K562 (cell line): ENCODE measurements around the gene TLDC2. TPM values are rescaled to one million over a fixed set of nuclear protein-coding genes. Genes with fewer than 3 reads are reported as not detected.

Experiments used
- ATF7 ChIP-seq: fragments of 450-650 bp; IDR thresholded peaks from 2 replicates; pipeline ENCODE4 v1.7.1; 2014; ENCODE audit warnings: mild to moderate bottlenecking, moderate library complexity
- CTBP1 ChIP-seq: fragments of 450-650 bp; IDR thresholded peaks from 2 replicates; pipeline ENCODE4 v1.6.1; 2016; ENCODE audit warnings: borderline replicate concordance
- DNMT1 ChIP-seq: fragments of 450-650 bp; IDR thresholded peaks from 2 replicates; pipeline ENCODE4 v1.6.1; 2016; ENCODE audit warnings: antibody characterized with exemption, mild to moderate bottlenecking
- EWSR1 ChIP-seq: fragments of 450-650 bp; IDR thresholded peaks from 2 replicates; pipeline ENCODE4 v1.6.1; 2018; ENCODE audit warnings: borderline replicate concordance, mild to moderate bottlenecking, low read depth, moderate library complexity; ENCODE audit not compliant: partially characterized antibody
- FOXM1 ChIP-seq, 2 experiments: fragments of 450-650 bp in 1 of 2; sonication (generic) in 1 of 2; formaldehyde crosslinking in 1 of 2; IDR thresholded peaks; 2 replicates each; pipeline versions ENCODE4 v1.6.1 to v1.9.0; 2017 to 2022; ENCODE audit warnings: low read depth in 2 of 2, mild to moderate bottlenecking in 2 of 2, missing genetic modification reagents in 1 of 2, moderate library complexity in 1 of 2
- HNRNPUL1 ChIP-seq: fragments of 200-400 bp; formaldehyde crosslinking; IDR thresholded peaks from 2 replicates; pipeline ENCODE4 v1.6.1; 2017; ENCODE audit warnings: low read length
- HOXB6 ChIP-seq: fragments of 250-450 bp; sonication (Bioruptor Pico); IDR thresholded peaks from 2 replicates; pipeline ENCODE4 v1.5.1; 2022; ENCODE audit warnings: mild to moderate bottlenecking, borderline replicate concordance
- MAFG ChIP-seq: fragments of 450-650 bp; conservative IDR thresholded peaks from 2 replicates; pipeline ENCODE4 v1.6.1; 2016; ENCODE audit warnings: missing genetic modification characterization, missing compliant biosample characterization
- NCOA6 ChIP-seq: fragments of 450-650 bp; IDR thresholded peaks from 2 replicates; pipeline ENCODE4 v1.6.1; 2017; ENCODE audit warnings: mild to moderate bottlenecking
- PHTF2 ChIP-seq: fragments of 250-450 bp; sonication (Bioruptor Pico); IDR thresholded peaks from 2 replicates; pipeline ENCODE4 v1.5.0; 2021; ENCODE audit warnings: mild to moderate bottlenecking
- POLR3G ChIP-seq: IDR thresholded peaks from 2 replicates; pipeline ENCODE4 v1.6.1; 2011; ENCODE audit not compliant: insufficient read length, insufficient replicate concordance; ENCODE audit errors: extremely low read depth
- PRPF4 ChIP-seq: fragments of 200-400 bp; formaldehyde crosslinking; IDR thresholded peaks from one replicate; pipeline ENCODE4 v1.6.1; 2017; ENCODE audit warnings: low read length, low read depth, mild to moderate bottlenecking; ENCODE audit not compliant: insufficient read depth, poor library complexity, severe bottlenecking
- RCOR1 ChIP-seq, 2 experiments: IDR thresholded peaks; 2 replicates each; pipeline ENCODE4 v1.6.1; 2012; ENCODE audit warnings: low read depth in 2 of 2, low read length in 2 of 2, borderline replicate concordance in 1 of 2, improper control_type of control experiment in 1 of 2
- SMC3 ChIP-seq: conservative IDR thresholded peaks from 2 replicates; pipeline ENCODE4 v1.6.1; 2011; ENCODE audit warnings: low read depth, low read length, improper control_type of control experiment; ENCODE audit not compliant: insufficient read depth
- STAG1 ChIP-seq: sonication (generic); formaldehyde crosslinking; IDR thresholded peaks from 2 replicates; pipeline ENCODE4 v1.5.0; 2020; ENCODE audit warnings: missing genetic modification reagents, borderline replicate concordance
- TEAD1 ChIP-seq, 2 experiments: fragments of 450-650 bp in 1 of 2; sonication (generic) in 1 of 2; formaldehyde crosslinking; IDR thresholded peaks; 2 replicates each; pipeline versions ENCODE4 v1.4.0 to v1.8.0; 2020 to 2022; ENCODE audit warnings: mild to moderate bottlenecking in 2 of 2, missing genetic modification reagents in 1 of 2
- TSC22D4 ChIP-seq: fragments of 450-650 bp; IDR thresholded peaks from 2 replicates; pipeline ENCODE4 v1.6.1; 2016; ENCODE audit warnings: missing genetic modification characterization, missing biosample characterization, control low read depth
- WHSC1 ChIP-seq: IDR thresholded peaks from one replicate; pipeline ENCODE4 v1.6.1; 2012; ENCODE audit warnings: low read length, control low read depth, inconsistent platforms
- XRCC5 ChIP-seq: fragments of 200-400 bp; formaldehyde crosslinking; IDR thresholded peaks from 2 replicates; pipeline ENCODE4 v1.6.1; 2017; ENCODE audit warnings: low read depth, mild to moderate bottlenecking, low read length
- ZBED1 ChIP-seq: IDR thresholded peaks from 2 replicates; pipeline ENCODE4 v1.6.1; 2014
- ZBTB1 ChIP-seq: sonication (generic); formaldehyde crosslinking; IDR thresholded peaks from 2 replicates; pipeline ENCODE4 v1.8.1; 2023; ENCODE audit warnings: missing genetic modification reagents, low read depth, mild to moderate bottlenecking, borderline replicate concordance
- ZNF143 ChIP-seq: sonication (generic); formaldehyde crosslinking; IDR thresholded peaks from 2 replicates; pipeline ENCODE4 v1.9.0; 2022; ENCODE audit warnings: mild to moderate bottlenecking, missing genetic modification reagents
- ZNF551 ChIP-seq: fragments of 250-450 bp; sonication (Bioruptor Pico); IDR thresholded peaks from 2 replicates; pipeline ENCODE4 v1.5.0; 2021; ENCODE audit warnings: mild to moderate bottlenecking, moderate library complexity
- ZNF778 ChIP-seq: fragments of 450-650 bp; formaldehyde crosslinking; IDR thresholded peaks from 2 replicates; pipeline ENCODE4 v1.4.0; 2020; ENCODE audit warnings: mild to moderate bottlenecking, moderate library complexity
- polyA plus RNA-seq, 8 experiments: library from polyadenylated mRNA; depleted of rRNA in 4 of 8; stranded (reverse) in 5 of 8; unstranded in 3 of 8; fragments of >200 nt; fragmentation: Nextera tagmentation in 2 of 8; fragmentation: Illumina TruSeq in 1 of 8; extraction: Ambion mirVana in 2 of 8; extraction: Trizol in 1 of 8; gene quantifications; 2 replicates each; pipeline versions ENCODE4 v1.2.1 to v1.2.3, GENCODE V29; 2011 to 2014; ENCODE audit warnings: inconsistent platforms in 1 of 8, missing spikeins in 1 of 8
- total RNA-seq, 7 experiments: library from RNA; depleted of rRNA in 6 of 7; stranded (reverse); fragments of >200 nt in 6 of 7; fragmentation: Illumina TruSeq in 2 of 7; extraction: Trizol in 2 of 7; gene quantifications; 2 replicates each; pipeline versions ENCODE4 v1.2.1 to v1.2.3, GENCODE V29; 2011 to 2021; ENCODE audit warnings: low replicate concordance in 1 of 7
- TF ChIP-seq, protein P1 (sequence below): fragments of 250-450 bp; sonication (Bioruptor Pico); IDR thresholded peaks from 2 replicates; pipeline ENCODE4 v1.5.0; 2021; ENCODE audit warnings: mild to moderate bottlenecking, borderline replicate concordance
- TF ChIP-seq, protein P2 (sequence below): fragments of 250-450 bp; sonication (Bioruptor Pico); IDR thresholded peaks from 2 replicates; pipeline ENCODE4 v1.5.0; 2021

TLDC2 gene
- total and polyA plus RNA-seq, 9 of the 15 experiments (the other 6 are each of a cell fraction or from before 2014, with no cell fraction given): not detected

DNA sequence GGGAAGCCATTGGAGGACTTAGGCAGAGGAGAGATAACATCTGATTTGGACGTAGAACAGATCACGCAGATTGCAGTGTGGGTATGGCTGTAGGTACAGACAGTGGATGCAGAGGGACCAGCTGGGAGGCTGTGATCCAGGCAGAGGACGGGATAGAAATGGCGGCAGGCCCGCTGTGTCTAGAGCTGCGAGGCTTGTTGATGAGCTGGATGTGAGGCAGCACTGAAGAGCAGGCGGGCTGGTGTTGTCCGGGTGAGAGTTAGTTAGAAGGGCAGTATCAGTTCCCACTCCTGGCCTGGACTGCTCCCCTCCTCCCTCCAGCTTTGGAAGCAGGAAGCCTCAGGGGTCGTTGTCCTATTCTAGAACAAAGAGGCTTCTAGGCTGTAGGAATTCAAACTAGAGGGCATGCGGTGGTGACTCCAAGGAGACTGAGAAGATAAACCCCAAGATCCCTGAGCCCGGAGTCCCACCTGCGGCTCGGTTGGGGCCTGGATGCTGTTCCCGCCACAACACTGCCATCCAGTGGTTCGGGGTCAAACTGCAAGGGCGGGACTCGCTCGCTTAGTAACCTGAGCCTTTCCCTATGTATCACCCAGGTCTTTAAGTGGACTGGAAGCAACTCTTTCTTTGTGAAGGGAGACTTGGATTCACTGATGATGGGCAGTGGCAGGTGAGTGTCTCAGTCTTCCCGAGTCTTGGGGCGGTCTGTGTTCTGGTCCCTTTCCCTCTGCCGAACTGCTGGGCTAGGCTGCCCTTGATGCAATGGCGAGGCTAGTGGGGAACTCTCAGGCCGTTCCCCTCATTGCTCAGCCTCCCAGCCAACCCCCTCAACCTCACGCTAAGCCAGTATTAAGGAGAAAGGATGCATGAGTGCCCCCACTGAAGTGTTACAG is 11.2 kb downstream of the TLDC2 start (continued):
- TF ChIP-seq RCOR1 (IDR thresholded peaks at IDR 0.05; ENCODE audit: borderline replicate concordance in 1 of 2, low read depth in 2 of 2, low read length in 2 of 2): peak in 1 of 2 experiments; percentile 54; a peak in 2 of 4 replicates
- no peak for TF ChIP-seq HOXB6 (CRISPR knock-in tag)
- 0 out of 2 replicates have a peak, but pooled peaks have one; percentile 31 for TF ChIP-seq ATF7
- TF ChIP-seq TEAD1 (CRISPR knock-in tag; IDR thresholded peaks at IDR 0.05): no peak
- no peak for TF ChIP-seq ZNF778
- TF ChIP-seq WHSC1: no peak
- peak; percentile 85; the same call in 1 of the 2 replicates for TF ChIP-seq STAG1
- no peak for TF ChIP-seq TSC22D4 (tag)
- no peak for TF ChIP-seq POLR3G
- no peak for TF ChIP-seq NCOA6
- no peak for TF ChIP-seq PRPF4
- no peak for TF ChIP-seq ZNF551 (CRISPR knock-in tag)
- no peak for TF ChIP-seq PHTF2
- TF ChIP-seq, protein P1, sequence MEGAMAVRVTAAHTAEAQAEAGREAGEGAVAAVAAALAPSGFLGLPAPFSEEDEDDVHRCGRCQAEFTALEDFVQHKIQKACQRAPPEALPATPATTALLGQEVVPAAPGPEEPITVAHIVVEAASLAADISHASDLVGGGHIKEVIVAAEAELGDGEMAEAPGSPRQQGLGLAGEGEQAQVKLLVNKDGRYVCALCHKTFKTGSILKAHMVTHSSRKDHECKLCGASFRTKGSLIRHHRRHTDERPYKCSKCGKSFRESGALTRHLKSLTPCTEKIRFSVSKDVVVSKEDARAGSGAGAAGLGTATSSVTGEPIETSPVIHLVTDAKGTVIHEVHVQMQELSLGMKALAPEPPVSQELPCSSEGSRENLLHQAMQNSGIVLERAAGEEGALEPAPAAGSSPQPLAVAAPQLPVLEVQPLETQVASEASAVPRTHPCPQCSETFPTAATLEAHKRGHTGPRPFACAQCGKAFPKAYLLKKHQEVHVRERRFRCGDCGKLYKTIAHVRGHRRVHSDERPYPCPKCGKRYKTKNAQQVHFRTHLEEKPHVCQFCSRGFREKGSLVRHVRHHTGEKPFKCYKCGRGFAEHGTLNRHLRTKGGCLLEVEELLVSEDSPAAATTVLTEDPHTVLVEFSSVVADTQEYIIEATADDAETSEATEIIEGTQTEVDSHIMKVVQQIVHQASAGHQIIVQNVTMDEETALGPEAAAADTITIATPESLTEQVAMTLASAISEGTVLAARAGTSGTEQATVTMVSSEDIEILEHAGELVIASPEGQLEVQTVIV: no peak
- no peak for TF ChIP-seq ZBED1
- TF ChIP-seq, protein P2, sequence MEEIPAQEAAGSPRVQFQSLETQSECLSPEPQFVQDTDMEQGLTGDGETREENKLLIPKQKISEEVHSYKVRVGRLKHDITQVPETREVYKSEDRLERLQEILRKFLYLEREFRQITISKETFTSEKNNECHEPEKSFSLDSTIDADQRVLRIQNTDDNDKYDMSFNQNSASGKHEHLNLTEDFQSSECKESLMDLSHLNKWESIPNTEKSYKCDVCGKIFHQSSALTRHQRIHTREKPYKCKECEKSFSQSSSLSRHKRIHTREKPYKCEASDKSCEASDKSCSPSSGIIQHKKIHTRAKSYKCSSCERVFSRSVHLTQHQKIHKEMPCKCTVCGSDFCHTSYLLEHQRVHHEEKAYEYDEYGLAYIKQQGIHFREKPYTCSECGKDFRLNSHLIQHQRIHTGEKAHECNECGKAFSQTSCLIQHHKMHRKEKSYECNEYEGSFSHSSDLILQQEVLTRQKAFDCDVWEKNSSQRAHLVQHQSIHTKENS (CRISPR knock-in tag): no peak
- TF ChIP-seq XRCC5: no peak
- peak; percentile 85 for TF ChIP-seq SMC3
- no peak for TF ChIP-seq ZNF143 (CRISPR knock-in tag)
- no peak for TF ChIP-seq DNMT1
- TF ChIP-seq MAFG (tag): no peak
- TF ChIP-seq HNRNPUL1: no peak
- TF ChIP-seq FOXM1 (IDR thresholded peaks at IDR 0.05; ENCODE audit: low read depth): no peak
- no peak for TF ChIP-seq FOXM1 (CRISPR knock-in tag; IDR thresholded peaks at IDR 0.05; ENCODE audit: low read depth)
- no peak for TF ChIP-seq EWSR1
- TF ChIP-seq ZBTB1 (CRISPR knock-in tag): no peak
- TF ChIP-seq CTBP1: peak; percentile 71; the same call in 1 of the 2 replicates
